K562 (cell line): ENCODE measurements around the gene SLC32A1. TPM values are rescaled to one million over a fixed set of nuclear protein-coding genes. Genes with fewer than 3 reads are reported as not detected.

Experiments used
- BCL6 ChIP-seq: fragments of 250-450 bp; sonication (Bioruptor Pico); IDR thresholded peaks from 2 replicates; pipeline ENCODE4 v1.4.0; 2020
- CBX5 ChIP-seq: IDR thresholded peaks from 2 replicates; pipeline ENCODE4 v1.6.1; 2014; ENCODE audit warnings: low read depth, borderline replicate concordance
- FOXM1 ChIP-seq, 2 experiments: fragments of 450-650 bp in 1 of 2; sonication (generic) in 1 of 2; formaldehyde crosslinking in 1 of 2; IDR thresholded peaks; 2 replicates each; pipeline versions ENCODE4 v1.6.1 to v1.9.0; 2017 to 2022; ENCODE audit warnings: low read depth in 2 of 2, mild to moderate bottlenecking in 2 of 2, missing genetic modification reagents in 1 of 2, moderate library complexity in 1 of 2
- KAT2B ChIP-seq: IDR thresholded peaks from one replicate; pipeline ENCODE4 v1.6.1; 2012; ENCODE audit warnings: low read depth, mild to moderate bottlenecking, control low read depth, inconsistent platforms, low read length, moderate library complexity
- KLF13 ChIP-seq: fragments of 450-650 bp; IDR thresholded peaks from 2 replicates; pipeline ENCODE4 v1.6.1; 2016; ENCODE audit warnings: missing genetic modification characterization, low read depth, mild to moderate bottlenecking, missing compliant biosample characterization, moderate library complexity, borderline replicate concordance
- LARP7 ChIP-seq: fragments of 450-650 bp; IDR thresholded peaks from 2 replicates; pipeline ENCODE4 v1.6.1; 2016
- LEF1 ChIP-seq: fragments of 450-650 bp; IDR thresholded peaks from 2 replicates; pipeline ENCODE4 v1.6.1; 2016; ENCODE audit warnings: mild to moderate bottlenecking
- NCOA6 ChIP-seq: fragments of 450-650 bp; IDR thresholded peaks from 2 replicates; pipeline ENCODE4 v1.6.1; 2017; ENCODE audit warnings: mild to moderate bottlenecking
- NR2F6 ChIP-seq: fragments of 450-650 bp; formaldehyde crosslinking; IDR thresholded peaks from 2 replicates; pipeline ENCODE4 v1.4.0; 2020; ENCODE audit warnings: mild to moderate bottlenecking
- POLR2A ChIP-seq: fragments of 450-650 bp; conservative IDR thresholded peaks from 2 replicates; pipeline ENCODE4 v1.6.1; 2016
- PURB ChIP-seq: sonication (generic); formaldehyde crosslinking; IDR thresholded peaks from 2 replicates; pipeline ENCODE4 v1.9.0; 2021; ENCODE audit warnings: low read depth, mild to moderate bottlenecking, missing genetic modification reagents
- TBP ChIP-seq: optimal IDR thresholded peaks from 2 replicates; pipeline ENCODE3; 2011; ENCODE audit warnings: low read depth, low read length, improper control_type of control experiment
- TSHZ1 ChIP-seq: fragments of 250-450 bp; sonication (Bioruptor Pico); IDR thresholded peaks from 2 replicates; pipeline ENCODE4 v1.4.0; 2020; ENCODE audit warnings: mild to moderate bottlenecking, moderate library complexity
- WHSC1 ChIP-seq: IDR thresholded peaks from one replicate; pipeline ENCODE4 v1.6.1; 2012; ENCODE audit warnings: low read length, control low read depth, inconsistent platforms
- ZBTB17 ChIP-seq: fragments of 450-650 bp; formaldehyde crosslinking; IDR thresholded peaks from 2 replicates; pipeline ENCODE4 v1.4.0; 2020; ENCODE audit warnings: mild to moderate bottlenecking
- ZEB2 ChIP-seq: fragments of 450-650 bp; IDR thresholded peaks from 2 replicates; pipeline ENCODE4 v1.6.1; 2016
- ZNF639 ChIP-seq, 2 experiments: fragments of 200-800 bp in 1 of 2; sonication (Bioruptor generic) in 1 of 2; sonication (generic) in 1 of 2; formaldehyde crosslinking in 1 of 2; IDR thresholded peaks in 1 of 2; conservative IDR thresholded peaks in 1 of 2; 2 replicates each; pipeline versions ENCODE4 v1.5.0 to v1.6.1; 2016 to 2020; ENCODE audit warnings: missing compliant biosample characterization in 1 of 2, missing genetic modification characterization in 1 of 2, missing genetic modification reagents in 1 of 2
- ZNF830 ChIP-seq: fragments of 250-450 bp; sonication (Bioruptor Pico); IDR thresholded peaks from 2 replicates; pipeline ENCODE4 v1.5.0; 2021; ENCODE audit warnings: mild to moderate bottlenecking
- polyA plus RNA-seq, 8 experiments: library from polyadenylated mRNA; depleted of rRNA in 4 of 8; stranded (reverse) in 5 of 8; unstranded in 3 of 8; fragments of >200 nt; fragmentation: Nextera tagmentation in 2 of 8; fragmentation: Illumina TruSeq in 1 of 8; extraction: Ambion mirVana in 2 of 8; extraction: Trizol in 1 of 8; gene quantifications; 2 replicates each; pipeline versions ENCODE4 v1.2.1 to v1.2.3, GENCODE V29; 2011 to 2014; ENCODE audit warnings: inconsistent platforms in 1 of 8, missing spikeins in 1 of 8
- total RNA-seq, 7 experiments: library from RNA; depleted of rRNA in 6 of 7; stranded (reverse); fragments of >200 nt in 6 of 7; fragmentation: Illumina TruSeq in 2 of 7; extraction: Trizol in 2 of 7; gene quantifications; 2 replicates each; pipeline versions ENCODE4 v1.2.1 to v1.2.3, GENCODE V29; 2011 to 2021; ENCODE audit warnings: low replicate concordance in 1 of 7
- TF ChIP-seq, protein P1 (sequence below): sonication (generic); formaldehyde crosslinking; IDR thresholded peaks from 2 replicates; pipeline ENCODE4 v1.9.0; 2022; ENCODE audit warnings: mild to moderate bottlenecking, missing genetic modification reagents
- TF ChIP-seq, protein P2 (sequence below), 2 experiments: fragments of 450-650 bp; IDR thresholded peaks; 2 replicates each; pipeline ENCODE4 v1.6.1; 2018; ENCODE audit warnings: mild to moderate bottlenecking in 2 of 2, low read depth in 1 of 2; ENCODE audit not compliant: partially characterized antibody in 2 of 2

Gene SLC32A1
- total and polyA plus RNA-seq, 9 of the 15 experiments (the other 6 are each of a cell fraction or from before 2014, with no cell fraction given): not detected

GRCh38 chr20:38730989-38731737, 6.9 kb downstream of the SLC32A1 start (continued):
- TF ChIP-seq NCOA6: no peak; the same call in 1 of the 2 replicates
- no peak for TF ChIP-seq ZBTB17
- no peak for TF ChIP-seq WHSC1
- TF ChIP-seq LEF1: no peak
- no peak for TF ChIP-seq KLF13 (tag)
- no peak for TF ChIP-seq BCL6 (CRISPR knock-in tag)
- TF ChIP-seq, protein P1, sequence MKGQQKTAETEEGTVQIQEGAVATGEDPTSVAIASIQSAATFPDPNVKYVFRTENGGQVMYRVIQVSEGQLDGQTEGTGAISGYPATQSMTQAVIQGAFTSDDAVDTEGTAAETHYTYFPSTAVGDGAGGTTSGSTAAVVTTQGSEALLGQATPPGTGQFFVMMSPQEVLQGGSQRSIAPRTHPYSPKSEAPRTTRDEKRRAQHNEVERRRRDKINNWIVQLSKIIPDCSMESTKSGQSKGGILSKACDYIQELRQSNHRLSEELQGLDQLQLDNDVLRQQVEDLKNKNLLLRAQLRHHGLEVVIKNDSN (CRISPR knock-in tag): peak; percentile 21; the same call in 1 of the 2 replicates
- TF ChIP-seq ZEB2: no peak
- no peak for TF ChIP-seq POLR2A
- no peak for TF ChIP-seq TSHZ1 (CRISPR knock-in tag)
- TF ChIP-seq FOXM1 (IDR thresholded peaks at IDR 0.05; ENCODE audit: low read depth): no peak
- TF ChIP-seq FOXM1 (CRISPR knock-in tag; IDR thresholded peaks at IDR 0.05; ENCODE audit: low read depth): no peak
- no peak for TF ChIP-seq CBX5
- TF ChIP-seq KAT2B: no peak
- no peak for TF ChIP-seq ZNF830
- no peak for TF ChIP-seq PURB (CRISPR knock-in tag)
- TF ChIP-seq LARP7: no peak
- TF ChIP-seq TBP: no peak
- TF ChIP-seq, protein P2, sequence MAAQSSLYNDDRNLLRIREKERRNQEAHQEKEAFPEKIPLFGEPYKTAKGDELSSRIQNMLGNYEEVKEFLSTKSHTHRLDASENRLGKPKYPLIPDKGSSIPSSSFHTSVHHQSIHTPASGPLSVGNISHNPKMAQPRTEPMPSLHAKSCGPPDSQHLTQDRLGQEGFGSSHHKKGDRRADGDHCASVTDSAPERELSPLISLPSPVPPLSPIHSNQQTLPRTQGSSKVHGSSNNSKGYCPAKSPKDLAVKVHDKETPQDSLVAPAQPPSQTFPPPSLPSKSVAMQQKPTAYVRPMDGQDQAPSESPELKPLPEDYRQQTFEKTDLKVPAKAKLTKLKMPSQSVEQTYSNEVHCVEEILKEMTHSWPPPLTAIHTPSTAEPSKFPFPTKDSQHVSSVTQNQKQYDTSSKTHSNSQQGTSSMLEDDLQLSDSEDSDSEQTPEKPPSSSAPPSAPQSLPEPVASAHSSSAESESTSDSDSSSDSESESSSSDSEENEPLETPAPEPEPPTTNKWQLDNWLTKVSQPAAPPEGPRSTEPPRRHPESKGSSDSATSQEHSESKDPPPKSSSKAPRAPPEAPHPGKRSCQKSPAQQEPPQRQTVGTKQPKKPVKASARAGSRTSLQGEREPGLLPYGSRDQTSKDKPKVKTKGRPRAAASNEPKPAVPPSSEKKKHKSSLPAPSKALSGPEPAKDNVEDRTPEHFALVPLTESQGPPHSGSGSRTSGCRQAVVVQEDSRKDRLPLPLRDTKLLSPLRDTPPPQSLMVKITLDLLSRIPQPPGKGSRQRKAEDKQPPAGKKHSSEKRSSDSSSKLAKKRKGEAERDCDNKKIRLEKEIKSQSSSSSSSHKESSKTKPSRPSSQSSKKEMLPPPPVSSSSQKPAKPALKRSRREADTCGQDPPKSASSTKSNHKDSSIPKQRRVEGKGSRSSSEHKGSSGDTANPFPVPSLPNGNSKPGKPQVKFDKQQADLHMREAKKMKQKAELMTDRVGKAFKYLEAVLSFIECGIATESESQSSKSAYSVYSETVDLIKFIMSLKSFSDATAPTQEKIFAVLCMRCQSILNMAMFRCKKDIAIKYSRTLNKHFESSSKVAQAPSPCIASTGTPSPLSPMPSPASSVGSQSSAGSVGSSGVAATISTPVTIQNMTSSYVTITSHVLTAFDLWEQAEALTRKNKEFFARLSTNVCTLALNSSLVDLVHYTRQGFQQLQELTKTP (IDR thresholded peaks at IDR 0.05; ENCODE audit: low read depth in 1 of 2, partially characterized antibody in 2 of 2): no peak
- TF ChIP-seq NR2F6: no peak
- no peak for TF ChIP-seq ZNF639 (CRISPR knock-in tag; conservative IDR thresholded peaks at IDR 0.05 in 1 of 2, IDR thresholded peaks at IDR 0.05 in 1 of 2)
